ENCODE measurements around the gene ANKS1A.
"Not testable (repeated sequence)": the region's sequence is repeated elsewhere in the genome, so short reads cannot be mapped to it uniquely, and the experiment has no call there.

The ANKS1A gene

GRCh38 chr6:35087361-35088280, 198.6 kb downstream of the ANKS1A start:
- DNase-seq = no peak

DNA sequence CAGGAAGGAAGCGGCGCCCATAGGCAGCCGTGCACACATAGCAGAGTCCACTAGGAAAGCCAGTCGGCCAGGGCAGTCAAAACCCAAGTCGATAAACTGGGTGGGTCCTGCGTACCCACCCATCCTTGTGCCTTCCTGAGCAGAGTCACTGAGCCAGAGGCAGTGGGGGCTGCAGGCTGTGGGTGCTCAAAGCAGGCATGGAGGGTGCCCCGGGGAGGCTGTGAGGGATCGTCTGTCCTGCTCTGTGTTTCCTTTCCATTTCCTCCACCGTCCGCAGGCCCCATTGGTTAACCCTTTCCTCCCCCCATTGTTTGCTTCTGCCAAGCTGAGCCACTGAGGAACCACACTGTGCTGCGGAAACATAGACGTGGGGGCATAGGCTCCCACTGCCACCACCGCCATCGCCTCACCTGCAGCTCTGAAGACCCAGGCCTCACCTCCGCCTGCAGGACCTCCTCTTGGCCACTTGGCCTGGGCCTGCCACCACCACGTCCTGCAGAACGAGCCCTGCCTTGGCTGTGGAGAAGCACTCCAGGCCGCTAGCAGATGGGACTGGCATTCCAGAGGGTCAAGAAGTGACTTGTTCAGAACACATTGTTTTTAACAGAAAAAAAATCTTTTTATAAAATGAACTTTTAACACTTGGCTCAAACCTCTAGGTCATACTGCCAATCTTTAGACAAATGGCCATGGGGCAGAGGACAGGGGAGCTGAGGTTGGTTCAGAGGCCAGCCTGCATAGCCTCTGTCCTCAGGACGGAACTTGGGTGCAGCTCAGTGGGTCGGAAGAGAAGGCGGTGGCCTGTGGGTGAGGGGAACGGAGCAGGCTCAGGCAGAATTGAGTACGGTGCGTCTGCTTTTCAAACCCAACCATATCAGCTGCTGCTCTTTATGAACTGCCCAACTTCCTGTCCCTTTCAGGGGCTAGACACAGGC, 199.5 kb downstream of the ANKS1A start:
- no peak for DNase-seq

- DNase-seq = no peak
Observed at GRCh38 chr6:35089216-35089934, 200.3 kb downstream of the ANKS1A start.

GRCh38 chr6:35089935-35090505, 201.0 kb downstream of the ANKS1A start:
- DNase-seq = no peak

GRCh38 chr6:35090734-35091133, 201.7 kb downstream of the ANKS1A start:
- no peak for DNase-seq

GRCh38 chr6:35091346-35092083, 202.5 kb downstream of the ANKS1A start:
- DNase-seq = no peak

DNA sequence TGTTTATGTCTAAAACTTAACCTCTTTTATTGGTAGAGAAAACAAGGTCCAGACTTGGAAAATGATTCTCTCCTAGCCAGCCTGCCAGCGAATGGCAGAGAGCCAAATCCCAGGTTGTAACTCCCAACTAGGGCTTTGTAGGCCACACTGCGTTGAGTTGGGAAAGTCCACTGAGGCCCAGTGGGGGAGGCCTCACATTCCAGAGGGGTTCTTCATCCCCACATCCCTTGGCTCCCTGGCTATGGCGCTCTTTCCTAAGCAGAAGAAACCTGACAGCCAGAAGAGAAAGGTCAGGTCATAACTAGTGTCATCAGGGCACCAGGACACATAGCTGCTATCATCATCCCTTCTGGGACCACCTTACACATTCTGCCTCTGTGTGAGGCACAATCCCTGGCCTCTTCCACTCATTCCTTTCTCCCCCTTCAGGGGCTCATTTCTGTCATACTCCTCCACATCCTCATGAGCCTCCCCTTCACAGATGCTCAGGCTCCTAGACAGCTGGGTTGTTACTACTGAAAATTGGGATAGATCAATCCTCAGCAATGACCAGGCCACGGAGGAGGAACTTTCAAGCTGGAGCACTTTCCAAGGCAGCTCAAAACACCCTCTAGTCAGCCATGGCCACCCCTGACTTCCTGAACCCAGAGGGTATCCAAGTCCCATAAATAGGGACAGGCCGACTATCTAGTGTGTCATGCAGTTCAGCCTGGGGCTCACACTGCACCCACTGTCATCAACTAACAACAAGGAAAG, 203.5 kb downstream of the ANKS1A start:
- DNase-seq = no peak

DNA sequence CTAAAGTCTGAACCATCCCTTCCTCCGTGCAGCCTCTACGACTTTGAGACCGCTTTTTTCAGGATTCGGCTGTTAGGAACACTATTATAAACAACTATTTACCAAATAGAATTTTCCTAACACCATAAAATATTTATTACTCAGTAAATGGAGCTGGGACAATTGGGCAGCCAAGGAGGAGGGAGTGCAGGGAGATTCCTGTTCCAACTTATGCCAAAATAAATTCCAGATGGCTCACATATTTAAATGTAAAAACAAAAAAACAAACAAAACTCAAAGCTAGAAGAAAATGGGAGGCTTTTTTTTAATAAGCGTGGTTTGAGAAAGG, 204.0 kb downstream of the ANKS1A start:
- no peak for DNase-seq

- no peak for DNase-seq
Observed at GRCh38 chr6:35093783-35094182, 204.7 kb downstream of the ANKS1A start.

- DNase-seq = no peak
Observed at GRCh38 chr6:35094183-35094582, 205.1 kb downstream of the ANKS1A start.

GRCh38 chr6:35096129-35096862, 207.2 kb downstream of the ANKS1A start:
- no peak for DNase-seq

DNA sequence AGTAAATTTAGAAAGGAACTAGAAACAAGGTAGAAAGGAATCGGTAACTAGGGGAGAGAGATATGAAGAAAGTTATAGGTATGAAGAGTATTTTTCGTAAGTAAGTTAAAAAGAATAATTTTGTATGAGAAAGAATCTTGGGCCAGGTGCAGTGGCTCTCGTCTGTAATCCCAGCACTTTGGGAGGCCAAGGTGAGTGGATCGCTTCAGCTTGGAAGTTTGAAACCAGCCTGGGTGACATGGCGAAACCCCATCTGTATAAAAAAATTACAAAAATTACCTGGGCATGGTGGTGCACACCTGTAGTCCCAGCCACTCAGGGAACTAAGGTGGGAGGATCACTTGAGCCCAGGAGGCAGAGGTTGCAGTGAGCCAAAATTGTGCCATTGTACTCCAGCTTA, 210.1 kb downstream of the ANKS1A start:
- no peak for DNase-seq

- DNase-seq = no peak
Observed at GRCh38 chr6:35105078-35105477, 216.0 kb downstream of the ANKS1A start.

DNA sequence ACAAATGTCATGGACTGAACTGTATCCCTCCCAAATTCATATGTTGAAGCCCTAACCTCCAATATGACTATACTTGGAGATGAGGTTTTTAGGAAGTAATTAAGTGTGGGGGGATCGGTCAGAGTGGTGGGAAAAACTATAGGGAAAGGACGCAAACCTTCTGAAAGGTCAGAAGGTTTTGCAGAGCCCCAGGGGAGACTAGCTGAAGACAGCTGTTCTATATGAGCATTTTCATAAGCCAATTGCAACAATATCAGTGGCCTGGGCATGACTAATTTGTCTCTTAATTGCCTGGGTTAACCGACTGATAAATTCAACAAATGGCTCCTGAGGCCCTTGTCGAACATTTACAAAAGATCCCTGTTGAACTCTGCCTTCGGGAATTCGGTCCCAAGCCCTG, 217.0 kb downstream of the ANKS1A start:
- not testable (repeated sequence) for DNase-seq

DNA sequence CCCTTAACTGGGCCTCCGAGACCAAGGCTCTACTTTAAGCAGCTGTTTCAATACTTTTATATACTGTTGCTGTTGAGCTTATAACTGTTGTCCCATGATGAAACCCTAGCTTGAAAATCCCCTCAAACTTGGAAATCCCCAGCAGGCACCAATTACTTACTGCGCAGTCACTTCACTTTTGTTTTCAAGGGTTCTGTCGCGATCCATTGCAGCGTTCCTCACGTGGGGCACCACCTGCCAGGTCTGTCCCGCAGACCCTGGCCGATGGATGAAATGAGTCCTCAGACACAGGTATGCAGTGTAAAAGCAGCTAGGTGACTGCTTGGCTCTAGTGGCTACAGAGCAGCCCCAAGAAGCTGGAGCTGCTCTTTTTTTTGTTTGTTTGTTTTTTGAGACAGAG, 218.2 kb downstream of the ANKS1A start:
- not testable (repeated sequence) for DNase-seq

DNA sequence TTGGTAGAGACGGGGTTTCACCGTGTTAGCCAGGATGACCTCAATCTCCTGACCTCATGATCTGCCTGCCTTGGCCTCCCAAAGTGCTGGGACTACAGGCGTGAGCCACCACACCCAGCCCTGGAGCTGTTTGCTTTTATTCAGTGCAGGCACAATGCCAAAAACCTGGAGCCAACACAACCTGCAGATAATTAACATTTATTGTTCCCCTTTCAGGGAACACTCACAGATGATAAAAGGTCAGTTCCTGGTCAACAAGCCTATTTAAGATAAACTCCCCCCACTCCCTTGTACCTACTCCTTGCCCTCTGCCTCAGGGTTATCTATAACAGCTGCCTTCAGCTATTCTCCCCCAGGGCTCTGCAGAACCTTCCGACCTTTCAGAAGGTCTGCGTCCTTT, 218.7 kb downstream of the ANKS1A start:
- not testable (repeated sequence) for DNase-seq

DNA sequence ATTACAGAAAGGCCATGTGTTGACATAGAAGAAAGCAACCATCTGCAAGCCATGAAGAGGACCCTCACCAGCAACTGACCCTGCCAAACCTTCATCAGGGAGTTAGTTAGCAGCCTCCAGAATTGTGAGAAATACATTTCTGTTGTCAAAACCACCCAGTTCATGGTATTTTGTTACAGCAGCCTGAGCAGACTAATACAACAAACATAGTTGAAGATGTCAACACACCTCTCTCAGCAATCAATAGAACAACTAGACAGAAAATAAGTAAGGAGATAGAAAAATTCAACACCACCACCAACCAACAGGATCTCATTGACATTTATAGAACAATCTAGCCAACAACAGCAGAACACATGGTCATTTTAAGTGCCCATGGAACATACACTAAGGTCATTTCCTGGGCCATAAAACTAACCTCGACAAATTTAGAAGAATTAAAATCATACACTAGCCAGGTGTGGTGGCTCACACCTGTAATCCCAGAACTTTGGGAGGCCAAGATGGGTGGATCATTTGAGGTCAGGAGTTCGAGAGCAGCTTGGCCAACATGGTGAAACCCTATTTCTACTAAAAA, 219.3 kb downstream of the ANKS1A start:
- DNase-seq = no peak

GRCh38 chr6:35120746-35121145, 231.7 kb downstream of the ANKS1A start:
- no peak for DNase-seq

- DNase-seq = no peak
Observed at GRCh38 chr6:35124356-35124755, 235.3 kb downstream of the ANKS1A start.

- DNase-seq = no peak
Observed at GRCh38 chr6:35128042-35128441, 239.0 kb downstream of the ANKS1A start.

Data from CD4-positive, alpha-beta T cell treated with Interleukin-10 for 1 hour (primary cell).